Endothelial cell of umbilical vein (primary cell): ENCODE measurements around the gene PCDHGB4.

ENCODE experiments used
- CTCF ChIP-seq, 2 donors: IDR thresholded peaks; 1 replicate in 1 of 2; 2 replicates in 1 of 2; pipeline ENCODE4 v1.5.1; 2011; ENCODE audit warnings: low read length in 2 of 2, mild to moderate bottlenecking in 2 of 2, moderate library complexity in 2 of 2, control low read depth in 1 of 2, inconsistent platforms in 1 of 2, low read depth in 1 of 2; ENCODE audit not compliant: insufficient read depth in 1 of 2; ENCODE audit errors: extremely low read depth in 1 of 2
- EZH2 ChIP-seq: IDR thresholded peaks from 2 replicates; pipeline ENCODE4 v1.6.1; 2012; ENCODE audit warnings: borderline replicate concordance, low read depth, mild to moderate bottlenecking, moderate library complexity, low read length, inconsistent platforms; ENCODE audit not compliant: severe bottlenecking
- POLR2A ChIP-seq: IDR thresholded peaks from 2 replicates; pipeline ENCODE4 v1.6.1; 2012; ENCODE audit warnings: low read depth, mild to moderate bottlenecking, control low read depth, low read length
- POLR2AphosphoS5 ChIP-seq: IDR thresholded peaks from 2 replicates; pipeline ENCODE4 v1.6.1; 2012; ENCODE audit warnings: low read depth, mild to moderate bottlenecking, control low read depth, low read length, moderate library complexity; ENCODE audit not compliant: insufficient read depth
- TF ChIP-seq, protein P1 (sequence below): IDR thresholded peaks from 2 replicates; pipeline ENCODE4 v1.6.1; 2011; ENCODE audit not compliant: insufficient read depth, insufficient read length

- TF ChIP-seq POLR2A (no peak), CTCF (IDR thresholded peaks at IDR 0.05; ENCODE audit: extremely low read depth in 1 of 2, insufficient read depth in 1 of 2, low read depth in 1 of 2, low read length in 2 of 2) (no peak), EZH2 (peak; percentile 58), POLR2AphosphoS5 (no peak)
- TF ChIP-seq, protein P1, sequence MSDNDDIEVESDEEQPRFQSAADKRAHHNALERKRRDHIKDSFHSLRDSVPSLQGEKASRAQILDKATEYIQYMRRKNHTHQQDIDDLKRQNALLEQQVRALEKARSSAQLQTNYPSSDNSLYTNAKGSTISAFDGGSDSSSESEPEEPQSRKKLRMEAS = no peak
Observed at GRCh38 chr5:141383345-141383744, 4.2 kb upstream of the PCDHGB4 start.
